LNCAP (cell line): ENCODE results near the gene ZC3H11A.

Experiments
- TF ChIP-seq, protein P1 (sequence below): fragments of 450-650 bp; IDR thresholded peaks from 2 replicates; pipeline ENCODE4 v1.5.1; 2017; ENCODE audit warnings: mild to moderate bottlenecking

Gene ZC3H11A

DNA sequence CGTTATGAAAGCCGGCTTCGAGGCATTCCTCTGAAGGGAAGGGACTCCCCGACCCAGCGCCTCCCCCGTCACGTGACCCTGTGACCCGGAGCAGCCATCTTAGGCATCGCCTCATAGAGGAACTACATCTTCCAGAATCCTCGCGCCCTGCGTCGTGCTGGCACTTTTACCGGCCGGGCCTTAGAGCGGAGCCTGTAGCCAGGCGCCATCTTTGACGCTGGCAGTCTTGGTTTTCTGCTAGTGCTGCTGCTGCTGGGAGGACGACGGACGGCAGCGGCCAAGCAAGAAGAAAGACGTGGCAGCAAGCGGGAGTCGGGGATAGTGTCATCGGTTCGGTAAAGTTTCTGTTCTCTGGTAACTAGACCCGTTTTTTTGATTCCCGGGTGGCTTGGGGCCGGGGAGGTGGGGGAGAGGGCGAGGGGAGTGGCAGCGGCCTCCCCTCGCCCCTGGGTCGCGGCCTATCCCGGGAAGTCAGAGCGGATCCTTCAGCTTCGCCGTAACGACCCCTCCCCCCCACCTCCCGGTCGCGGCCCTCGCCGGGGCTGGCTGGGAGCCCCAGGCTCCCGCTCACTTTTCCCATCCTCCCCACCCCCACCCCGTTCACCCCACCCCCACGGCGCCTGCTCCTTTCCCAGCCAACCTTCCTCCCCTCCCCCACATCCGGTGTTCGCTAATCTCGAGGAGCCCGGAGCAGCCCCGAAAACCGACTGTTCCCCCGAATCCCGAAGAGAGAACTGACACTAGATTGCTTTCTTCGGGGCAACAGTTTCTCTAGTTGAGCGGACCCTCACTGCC is at the start of gene ZC3H11A, which contains the start of gene ZBED6:
Gene ZC3H11A (plus strand): TSS at position 183 of the 795 bp plus-strand sequence. CDS start 21,448 bp downstream, outside the sequence.
Gene ZBED6 (plus strand): TSS at position 183 of the 795 bp plus-strand sequence. CDS start 1,900 bp downstream, outside the sequence.
- TF ChIP-seq, protein P1, sequence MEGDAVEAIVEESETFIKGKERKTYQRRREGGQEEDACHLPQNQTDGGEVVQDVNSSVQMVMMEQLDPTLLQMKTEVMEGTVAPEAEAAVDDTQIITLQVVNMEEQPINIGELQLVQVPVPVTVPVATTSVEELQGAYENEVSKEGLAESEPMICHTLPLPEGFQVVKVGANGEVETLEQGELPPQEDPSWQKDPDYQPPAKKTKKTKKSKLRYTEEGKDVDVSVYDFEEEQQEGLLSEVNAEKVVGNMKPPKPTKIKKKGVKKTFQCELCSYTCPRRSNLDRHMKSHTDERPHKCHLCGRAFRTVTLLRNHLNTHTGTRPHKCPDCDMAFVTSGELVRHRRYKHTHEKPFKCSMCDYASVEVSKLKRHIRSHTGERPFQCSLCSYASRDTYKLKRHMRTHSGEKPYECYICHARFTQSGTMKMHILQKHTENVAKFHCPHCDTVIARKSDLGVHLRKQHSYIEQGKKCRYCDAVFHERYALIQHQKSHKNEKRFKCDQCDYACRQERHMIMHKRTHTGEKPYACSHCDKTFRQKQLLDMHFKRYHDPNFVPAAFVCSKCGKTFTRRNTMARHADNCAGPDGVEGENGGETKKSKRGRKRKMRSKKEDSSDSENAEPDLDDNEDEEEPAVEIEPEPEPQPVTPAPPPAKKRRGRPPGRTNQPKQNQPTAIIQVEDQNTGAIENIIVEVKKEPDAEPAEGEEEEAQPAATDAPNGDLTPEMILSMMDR, result no peak

DNA sequence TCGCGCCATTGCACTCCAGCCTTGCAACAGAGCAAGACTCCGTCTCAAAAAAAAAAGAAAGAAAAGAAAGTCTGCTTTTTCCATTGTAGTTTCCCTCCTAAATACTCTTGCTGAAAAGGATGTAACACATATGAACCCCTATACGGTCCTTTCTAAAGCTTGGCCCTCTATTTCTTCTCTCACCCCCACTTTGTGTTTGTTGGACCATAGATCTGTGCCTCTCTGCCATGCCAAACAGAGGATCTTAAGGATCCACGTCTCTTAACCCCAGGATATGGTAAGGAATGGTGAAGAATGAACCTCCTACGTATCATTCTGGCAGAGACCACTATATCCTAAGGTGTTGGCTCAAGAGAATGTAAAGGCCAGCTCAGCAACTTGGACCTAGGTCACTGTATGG is 49.1 kb upstream of the ZC3H11A start:
- TF ChIP-seq, protein P1, result no peak

DNA sequence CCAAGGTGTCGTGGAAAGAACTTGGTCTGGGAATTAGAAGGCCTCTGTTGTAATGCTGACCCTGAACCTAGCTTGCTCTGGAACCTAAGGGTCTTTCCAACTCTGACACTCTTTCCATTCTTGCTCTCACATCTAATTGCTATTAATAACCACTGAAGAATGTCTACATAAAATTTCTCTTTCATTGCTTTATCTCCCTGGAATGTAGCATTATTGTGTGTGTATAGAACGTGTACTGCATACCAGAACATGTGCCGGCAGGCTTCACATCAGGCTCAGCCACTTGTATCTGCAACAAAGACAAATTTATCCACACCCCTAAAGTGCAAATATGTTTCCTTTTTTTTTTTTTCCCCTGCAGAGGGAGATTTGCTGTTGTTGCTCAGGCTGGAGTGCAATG is 44.4 kb upstream of the ZC3H11A start:
- TF ChIP-seq, protein P1, result no peak

DNA sequence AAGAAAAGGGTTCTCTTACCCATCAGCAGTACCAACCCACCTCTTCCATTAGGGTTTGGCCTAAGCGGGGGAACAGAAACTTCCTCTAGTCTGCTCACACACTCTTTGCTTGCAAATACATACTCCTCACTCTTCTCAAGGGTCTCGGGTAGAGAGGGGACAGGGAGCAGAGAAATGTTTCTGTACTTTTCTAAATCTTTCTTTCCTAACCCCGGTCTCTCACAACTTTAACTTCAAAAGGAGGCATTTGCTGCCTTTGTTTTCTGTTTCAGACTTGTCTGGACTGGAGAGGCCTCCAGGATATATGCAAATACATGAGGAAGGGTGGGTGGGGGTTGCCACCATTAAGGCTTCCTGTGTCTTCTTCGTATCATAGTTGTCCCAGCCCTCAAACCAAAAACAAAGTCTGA is 41.0 kb upstream of the ZC3H11A start:
- TF ChIP-seq, protein P1, result no peak

DNA sequence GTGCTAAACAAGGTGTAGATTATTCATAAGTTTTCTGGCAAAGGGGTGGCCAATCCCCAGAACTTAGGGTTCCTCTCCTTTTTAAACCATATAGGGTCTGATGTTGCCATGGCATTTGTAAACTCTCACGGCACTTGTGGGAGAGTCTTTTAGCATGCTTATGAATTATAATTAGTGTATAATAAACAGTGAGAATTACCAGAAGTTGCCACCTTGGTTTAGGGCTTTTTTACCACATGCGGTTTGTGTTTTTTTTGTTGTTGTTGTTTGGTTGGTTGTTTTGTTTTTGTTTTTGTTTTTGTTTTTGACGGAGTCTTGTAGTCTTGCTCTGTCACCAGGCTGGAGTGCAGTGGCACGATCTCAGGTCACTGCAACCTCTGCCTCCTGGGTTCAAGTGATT is 39.4 kb upstream of the ZC3H11A start:
- TF ChIP-seq, protein P1, result no peak

DNA sequence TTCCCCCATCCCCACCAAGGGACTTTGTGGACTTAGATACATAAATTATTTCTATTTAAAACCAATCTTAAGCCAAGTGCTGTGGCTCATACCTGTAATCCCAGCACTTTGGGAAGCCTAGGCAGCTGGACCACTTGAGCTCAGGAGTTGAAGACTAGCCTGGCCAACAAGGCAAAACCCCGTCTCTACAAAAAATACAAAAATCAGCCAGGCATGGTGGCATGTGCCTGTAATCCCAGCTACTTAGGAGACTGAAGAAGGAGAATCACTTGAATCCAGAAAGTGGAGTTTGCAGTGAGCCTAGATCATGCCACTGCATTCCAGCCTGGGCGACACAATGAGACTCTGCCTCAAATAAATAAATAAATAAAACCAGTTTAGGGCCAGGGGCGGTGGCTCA is 34.9 kb upstream of the ZC3H11A start:
- TF ChIP-seq, protein P1, result no peak

DNA sequence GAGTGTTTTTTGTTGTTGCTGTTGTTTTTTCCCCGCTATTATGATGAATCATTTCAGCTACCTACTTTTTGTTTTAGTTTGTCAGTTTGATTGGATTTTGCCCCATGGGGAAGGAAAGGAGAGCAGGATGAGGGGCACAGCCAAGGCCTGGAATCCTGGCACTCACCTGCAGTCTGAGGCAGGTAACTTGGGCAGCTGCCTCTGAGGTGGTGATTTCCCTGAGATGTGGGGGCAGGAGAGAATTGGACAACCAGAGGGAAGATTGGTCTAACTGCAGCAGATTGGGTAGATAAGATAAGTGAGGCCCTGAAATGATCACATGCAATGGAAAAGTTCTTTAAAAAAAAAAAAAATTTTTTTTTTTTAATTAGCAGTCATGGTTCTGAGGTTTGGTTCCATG is 31.9 kb upstream of the ZC3H11A start:
- TF ChIP-seq, protein P1, result no peak
